Effector CD4-positive, alpha-beta T cell (primary cell): Measurements from ENCODE around the gene NTMT1.
"Not testable (repeated sequence)": the region's sequence is repeated elsewhere in the genome, so short reads cannot be mapped to it uniquely, and the experiment has no call there.

Source experiments
- DNase-seq: peaks from one replicate; pipeline ENCODE4 v3.0.0-alpha.2; 2020

The NTMT1 gene

GRCh38 chr9:129655696-129656095 lies 29.7 kb downstream of the NTMT1 start:
- no peak for DNase-seq

- DNase-seq, result no peak
These were observed 30.9 kb downstream of the NTMT1 start for GRCh38 chr9:129656795-129657390.

- no peak for DNase-seq
These were observed 35.1 kb downstream of the NTMT1 start for GRCh38 chr9:129661029-129661428.

- DNase-seq, result not testable (repeated sequence)
These were observed 36.3 kb downstream of the NTMT1 start for GRCh38 chr9:129662239-129662638.

- DNase-seq, result no peak
These were observed 38.9 kb downstream of the NTMT1 start for GRCh38 chr9:129664746-129665388.

GRCh38 chr9:129665389-129665775 lies 39.4 kb downstream of the NTMT1 start, which contains the start of gene PRRX2:
PRRX2 (plus strand) TSS chr9:129665647; CDS start chr9:129665868, 221 bp downstream.
- no peak for DNase-seq

GRCh38 chr9:129665814-129666520 lies 40.0 kb downstream of the NTMT1 start:
- DNase-seq, result no peak

DNA sequence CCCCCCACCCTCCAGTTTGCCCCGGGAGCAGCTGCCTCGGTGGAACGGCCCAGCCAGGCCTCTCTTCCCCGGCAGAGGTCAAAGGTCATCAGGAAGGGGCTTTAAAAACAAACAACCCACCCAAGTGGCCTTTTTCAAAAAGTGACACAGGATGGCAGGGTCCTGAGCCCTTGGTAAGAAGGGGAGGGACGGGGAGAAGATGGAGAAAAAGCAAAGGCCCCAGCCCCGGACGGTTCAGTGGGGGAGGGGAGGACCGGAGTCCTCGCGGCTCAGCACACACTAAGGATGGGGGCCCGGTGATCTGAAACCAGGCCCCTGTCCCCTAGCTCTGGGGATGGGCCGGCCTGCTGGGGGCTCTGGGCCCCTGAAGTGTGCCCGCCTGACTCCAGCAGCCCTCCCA lies 40.6 kb downstream of the NTMT1 start:
- DNase-seq, result no peak

- DNase-seq, result no peak
These were observed 41.4 kb downstream of the NTMT1 start for GRCh38 chr9:129667378-129667777.

- no peak for DNase-seq
These were observed 41.9 kb downstream of the NTMT1 start for GRCh38 chr9:129667850-129668249.

- DNase-seq, result no peak
These were observed 43.3 kb downstream of the NTMT1 start for GRCh38 chr9:129669141-129669718.

DNA sequence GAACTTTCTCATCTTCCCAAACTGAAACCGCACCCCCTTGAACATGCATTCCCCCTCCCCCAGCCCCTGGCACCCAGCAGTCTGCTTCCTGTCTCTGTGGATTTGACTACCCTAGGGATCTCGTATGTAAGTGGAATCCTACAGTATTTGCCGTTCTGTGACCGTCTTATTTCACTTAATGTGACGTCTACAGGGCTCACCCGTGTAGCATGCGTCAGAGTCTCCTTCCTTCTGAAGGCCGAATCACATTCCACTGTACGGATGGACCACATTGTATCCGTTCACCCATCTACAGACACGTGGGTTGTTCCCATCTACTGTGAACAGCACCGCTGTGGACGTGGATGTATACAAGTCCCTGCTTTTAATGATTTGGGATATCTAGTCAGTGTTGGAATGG lies 44.0 kb downstream of the NTMT1 start:
- no peak for DNase-seq

- DNase-seq, result no peak
These were observed 45.1 kb downstream of the NTMT1 start for GRCh38 chr9:129671065-129671464.

GRCh38 chr9:129671519-129671918 lies 45.6 kb downstream of the NTMT1 start:
- no peak for DNase-seq

GRCh38 chr9:129672702-129673101 lies 46.7 kb downstream of the NTMT1 start:
- no peak for DNase-seq

GRCh38 chr9:129673602-129674001 lies 47.6 kb downstream of the NTMT1 start:
- DNase-seq, result no peak

GRCh38 chr9:129674229-129674628 lies 48.3 kb downstream of the NTMT1 start:
- DNase-seq, result no peak

DNA sequence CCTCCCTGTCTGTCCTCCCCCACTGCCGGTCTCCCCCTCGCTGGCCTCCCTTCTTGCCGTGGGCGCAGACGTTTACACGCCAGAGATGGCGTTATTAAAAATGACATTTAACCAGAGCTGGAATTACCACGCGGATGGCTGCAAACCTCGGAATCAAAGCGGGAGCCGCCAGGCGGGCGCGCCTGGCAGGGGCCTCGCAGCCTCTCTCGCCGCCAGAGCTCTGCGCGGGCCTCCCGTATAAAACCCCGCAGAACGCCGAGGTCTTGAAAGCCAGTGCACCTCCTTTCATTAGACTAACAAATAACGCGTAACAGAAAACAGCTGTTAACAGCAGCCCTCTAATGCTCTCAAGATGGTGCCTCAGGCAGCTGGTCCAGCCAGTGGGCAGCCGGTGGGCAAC lies 49.7 kb downstream of the NTMT1 start:
- no peak for DNase-seq

GRCh38 chr9:129676287-129676686 lies 50.3 kb downstream of the NTMT1 start:
- DNase-seq, result no peak

DNA sequence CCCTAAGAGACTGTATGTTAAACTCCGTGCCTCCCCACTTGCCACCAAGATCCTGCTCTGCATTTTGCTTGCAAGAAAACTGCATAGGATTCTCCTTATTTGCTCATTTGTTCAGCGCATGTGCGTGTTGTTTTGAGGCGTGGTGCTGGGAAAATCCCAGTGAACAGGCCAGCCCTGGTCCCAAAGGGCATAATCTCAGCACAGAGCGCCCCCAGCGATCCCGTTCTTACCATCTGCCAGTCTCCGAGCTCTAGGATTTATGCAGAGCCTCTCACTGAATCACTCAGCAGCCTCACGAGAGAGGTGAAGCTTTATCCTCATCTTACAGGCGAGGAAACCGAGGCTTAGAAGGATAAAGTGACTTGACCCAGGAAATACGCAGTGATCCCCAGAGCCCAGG lies 51.0 kb downstream of the NTMT1 start:
- DNase-seq, result no peak

DNA sequence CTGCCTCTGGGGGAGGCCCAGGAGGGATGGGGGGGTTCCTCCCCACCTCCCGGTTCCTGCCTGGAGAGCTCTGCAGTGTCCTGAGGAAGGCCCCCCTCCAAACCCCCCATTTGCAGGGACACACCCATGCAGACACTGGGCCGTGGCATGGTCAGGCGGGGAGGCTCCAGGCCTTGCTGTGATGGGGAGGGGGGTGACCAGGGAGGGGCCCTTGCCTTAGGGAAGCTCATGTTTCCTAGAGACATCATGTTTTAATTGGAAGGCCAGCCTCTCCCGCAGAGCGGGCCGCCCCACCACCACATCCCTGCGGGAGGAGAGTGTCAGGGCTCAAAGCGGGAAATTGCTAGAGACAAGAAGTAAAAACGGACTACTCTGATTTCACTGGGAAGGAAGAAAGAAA lies 51.5 kb downstream of the NTMT1 start:
- DNase-seq, result no peak

GRCh38 chr9:129678844-129679243 lies 52.9 kb downstream of the NTMT1 start:
- DNase-seq, result no peak

- DNase-seq, result no peak
These were observed 53.6 kb downstream of the NTMT1 start for GRCh38 chr9:129679537-129679936.

DNA sequence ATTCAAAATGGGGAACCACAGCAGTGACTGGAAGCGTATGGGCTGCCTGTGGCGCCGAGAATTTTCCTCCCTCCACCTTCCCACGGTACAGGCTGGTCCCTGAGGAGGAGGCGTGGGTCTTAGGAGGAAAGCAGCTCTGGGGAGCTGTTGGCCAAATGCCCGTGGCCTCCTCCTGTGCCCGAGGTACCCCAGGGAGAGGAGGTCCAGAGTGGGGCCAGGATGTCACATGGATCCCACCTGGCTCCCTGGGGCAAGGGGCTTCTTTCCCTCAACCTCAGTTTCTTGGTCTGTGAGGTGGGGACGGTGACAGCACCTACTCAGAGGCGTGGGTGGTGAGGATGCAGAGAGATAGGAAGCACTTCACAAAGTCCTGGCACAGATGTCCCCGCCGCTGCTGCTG lies 56.0 kb downstream of the NTMT1 start:
- DNase-seq, result no peak
